GM21825 (cell line): Measurements from ENCODE around the gene CDC14A.

ENCODE experiments used
- ATAC-seq: cut with Tn5 transposase; IDR thresholded peaks from one replicate; pipeline ENCODE4 v1.9.1; 2021; ENCODE audit warnings: mild to moderate bottlenecking, moderate library complexity; ENCODE audit not compliant: unreplicated experiment

The CDC14A gene

DNA sequence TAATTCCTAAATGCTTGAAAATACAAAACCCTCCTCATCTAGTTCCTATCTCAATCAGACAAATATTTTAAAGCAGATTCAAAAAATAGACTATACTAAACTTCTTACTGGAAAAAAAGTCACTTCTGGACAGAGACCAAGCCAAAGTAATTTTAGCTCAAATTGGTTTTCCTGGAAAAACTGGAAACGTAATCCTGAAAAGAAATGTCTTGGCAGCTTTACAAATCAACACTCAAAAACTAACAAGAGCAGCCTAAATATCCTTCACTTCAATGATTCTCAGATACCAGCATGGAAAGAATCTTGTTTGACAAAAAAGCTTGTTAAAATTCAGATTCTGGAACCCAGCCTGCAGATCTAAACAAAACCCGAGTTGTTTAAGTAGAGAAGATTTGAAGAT is 176.6 kb downstream of the CDC14A start:
- no peak for ATAC-seq

- no peak for ATAC-seq
Observed at GRCh38 chr1:100530141-100530540, 177.8 kb downstream of the CDC14A start.

DNA sequence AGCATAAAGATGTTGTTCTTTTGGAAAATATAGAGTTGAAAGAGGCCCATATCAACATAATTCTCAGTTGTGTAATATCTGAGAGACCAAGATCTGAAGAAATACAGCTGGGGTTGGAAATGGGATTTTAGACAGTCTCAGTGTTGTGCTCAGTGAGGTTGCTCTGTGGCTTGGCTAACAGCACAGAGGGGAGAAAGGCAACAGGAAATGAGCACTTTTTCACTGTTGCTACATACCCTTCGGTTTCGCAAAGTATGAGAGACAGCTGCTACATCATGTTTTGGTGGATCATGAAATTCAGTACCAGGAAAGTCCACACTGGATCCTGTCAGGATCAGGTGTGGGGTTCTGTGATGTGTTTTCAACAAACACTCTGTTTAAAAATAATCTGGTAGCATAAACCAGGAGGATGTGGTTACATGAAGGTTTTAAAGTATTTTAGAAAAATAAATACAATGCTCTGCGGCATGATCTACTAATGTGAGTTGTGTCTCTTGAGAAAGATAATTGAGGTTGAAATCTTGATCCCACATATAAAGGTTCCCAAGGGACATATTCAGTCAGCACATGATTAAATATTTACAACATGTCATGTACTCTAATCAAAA is 178.7 kb downstream of the CDC14A start:
- peak; percentile 91 for ATAC-seq

GRCh38 chr1:100532645-100533044 is 180.3 kb downstream of the CDC14A start:
- no peak for ATAC-seq

DNA sequence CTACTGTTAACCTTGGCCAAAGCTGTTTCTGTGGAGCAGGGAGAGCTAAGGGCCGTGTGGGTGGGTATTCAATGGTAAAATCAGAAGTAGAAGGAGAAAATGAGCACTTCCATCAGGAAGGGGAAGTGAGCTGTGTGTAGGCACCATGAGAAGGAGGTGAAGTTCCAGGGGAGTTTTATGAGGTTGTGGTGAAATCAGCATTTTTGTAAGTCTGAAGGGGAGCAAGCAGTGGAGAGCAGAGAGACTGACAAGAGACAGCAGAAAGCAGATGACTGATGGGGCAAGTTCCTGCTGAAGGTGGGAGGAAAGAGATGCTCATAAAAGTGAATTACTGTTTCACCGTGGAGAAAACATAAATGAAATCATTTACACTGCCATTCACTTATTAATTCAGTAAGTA is 183.0 kb downstream of the CDC14A start:
- ATAC-seq: no peak

DNA sequence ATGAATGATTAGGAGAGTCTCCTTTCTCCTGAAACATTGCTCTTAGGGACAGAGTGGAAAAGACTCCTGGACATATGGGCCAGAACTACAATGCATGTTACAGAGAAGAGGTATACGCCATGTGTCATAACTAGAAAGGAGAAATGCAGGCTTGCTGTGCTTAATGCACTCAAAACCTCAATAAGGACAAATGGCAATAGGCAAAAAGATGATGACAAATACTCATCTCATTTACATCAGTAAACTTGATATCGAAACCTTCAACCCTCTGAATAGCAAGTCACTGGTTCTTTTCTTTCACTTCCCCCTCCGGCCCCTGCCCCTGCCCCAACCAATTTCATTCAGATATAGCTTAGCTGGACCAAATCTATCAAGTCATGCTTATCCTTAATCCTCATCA is 183.7 kb downstream of the CDC14A start:
- ATAC-seq: peak; percentile 84

DNA sequence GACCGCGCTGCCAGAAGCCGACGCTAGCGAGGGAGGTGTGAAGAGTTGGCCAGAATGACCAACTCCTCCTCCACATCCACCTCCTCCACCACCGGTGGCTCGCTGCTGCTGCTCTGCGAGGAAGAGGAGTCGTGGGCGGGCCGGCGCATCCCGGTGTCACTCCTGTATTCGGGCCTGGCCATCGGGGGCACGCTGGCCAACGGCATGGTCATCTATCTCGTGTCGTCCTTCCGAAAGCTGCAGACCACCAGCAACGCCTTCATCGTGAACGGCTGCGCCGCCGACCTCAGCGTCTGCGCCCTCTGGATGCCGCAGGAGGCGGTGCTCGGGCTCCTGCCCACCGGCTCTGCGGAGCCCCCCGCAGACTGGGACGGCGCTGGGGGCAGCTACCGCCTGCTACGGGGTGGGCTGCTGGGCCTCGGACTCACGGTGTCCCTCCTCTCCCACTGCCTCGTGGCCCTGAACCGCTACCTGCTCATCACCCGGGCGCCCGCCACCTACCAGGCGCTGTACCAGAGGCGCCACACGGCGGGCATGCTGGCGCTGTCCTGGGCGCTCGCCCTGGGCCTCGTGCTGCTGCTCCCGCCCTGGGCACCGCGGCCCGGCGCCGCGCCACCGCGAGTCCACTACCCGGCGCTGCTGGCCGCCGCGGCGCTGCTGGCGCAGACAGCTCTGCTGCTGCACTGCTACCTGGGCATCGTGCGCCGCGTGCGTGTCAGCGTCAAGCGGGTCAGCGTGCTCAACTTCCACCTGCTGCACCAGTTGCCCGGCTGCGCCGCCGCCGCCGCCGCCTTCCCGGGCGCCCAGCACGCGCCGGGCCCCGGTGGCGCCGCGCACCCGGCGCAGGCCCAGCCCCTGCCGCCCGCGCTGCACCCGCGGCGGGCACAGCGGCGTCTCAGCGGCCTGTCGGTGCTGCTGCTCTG is 186.9 kb downstream of the CDC14A start:
- ATAC-seq: no peak

DNA sequence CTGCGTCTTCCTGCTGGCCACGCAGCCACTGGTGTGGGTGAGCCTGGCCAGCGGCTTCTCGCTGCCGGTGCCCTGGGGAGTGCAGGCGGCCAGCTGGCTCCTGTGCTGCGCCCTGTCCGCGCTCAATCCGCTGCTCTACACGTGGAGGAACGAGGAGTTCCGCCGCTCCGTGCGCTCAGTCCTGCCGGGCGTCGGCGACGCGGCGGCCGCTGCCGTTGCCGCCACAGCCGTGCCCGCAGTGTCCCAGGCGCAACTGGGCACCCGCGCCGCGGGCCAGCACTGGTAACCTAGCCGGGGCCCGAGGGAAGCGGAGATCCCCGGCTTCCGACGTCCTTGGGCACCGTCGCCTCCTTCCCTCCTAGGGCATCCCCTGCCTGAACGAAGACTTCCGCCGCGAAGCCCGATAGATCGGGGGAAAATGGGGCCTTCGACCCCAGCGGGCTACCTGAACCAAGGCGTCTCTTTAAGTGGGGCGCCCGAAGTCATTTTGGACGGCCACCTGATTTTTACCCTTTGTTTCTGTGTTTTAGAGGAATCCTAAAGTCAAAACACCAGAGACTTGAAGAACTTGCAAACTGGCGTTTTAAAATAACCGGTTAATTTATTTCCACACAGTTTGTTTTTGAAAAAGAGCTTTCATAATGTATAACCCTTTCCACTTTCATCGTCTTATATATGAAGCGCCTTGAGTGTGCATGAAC is 187.7 kb downstream of the CDC14A start:
- no peak for ATAC-seq

DNA sequence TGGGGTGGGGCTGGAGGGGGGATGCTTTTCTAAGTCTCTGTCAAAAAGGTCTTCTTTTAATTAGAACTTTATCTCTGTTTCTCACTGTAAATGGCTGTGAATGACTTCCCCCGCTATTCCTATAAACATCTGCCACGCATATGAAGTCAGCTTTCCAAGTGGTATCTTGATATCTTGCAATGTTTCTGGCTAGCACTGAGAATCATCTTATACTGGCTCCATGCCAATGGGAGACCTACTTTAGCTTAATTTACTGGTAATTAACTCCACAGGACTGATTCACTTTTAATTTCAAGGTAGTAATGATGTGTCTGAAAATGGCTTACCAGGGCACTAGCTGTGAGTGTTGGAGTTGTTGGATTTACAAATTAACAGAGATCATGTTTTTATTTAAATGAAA is 190.0 kb downstream of the CDC14A start:
- no peak for ATAC-seq

- ATAC-seq: no peak
Observed at GRCh38 chr1:100543640-100544039, 191.3 kb downstream of the CDC14A start.

DNA sequence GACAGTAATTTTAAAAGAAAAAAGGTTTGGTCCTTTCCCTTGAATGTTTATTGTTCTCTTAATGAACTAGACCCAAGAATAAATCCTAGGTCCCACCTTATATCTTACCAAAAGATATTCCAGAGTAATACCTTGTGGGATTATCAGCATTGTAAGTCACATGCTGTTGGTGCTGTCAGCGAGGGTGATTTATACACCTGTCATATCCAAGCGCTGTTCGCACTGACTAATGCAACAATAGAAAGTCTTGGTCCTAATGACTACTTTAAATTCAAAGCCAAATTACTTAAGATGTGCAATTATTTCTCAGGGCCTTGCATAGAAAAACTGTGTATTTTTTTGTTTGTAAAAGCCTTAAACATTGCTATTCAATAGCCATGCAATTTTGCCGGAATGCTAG is 192.5 kb downstream of the CDC14A start:
- ATAC-seq: no peak

GRCh38 chr1:100545855-100546254 is 193.5 kb downstream of the CDC14A start:
- no peak for ATAC-seq

- ATAC-seq: no peak
Observed at GRCh38 chr1:100552031-100552430, 199.7 kb downstream of the CDC14A start.

DNA sequence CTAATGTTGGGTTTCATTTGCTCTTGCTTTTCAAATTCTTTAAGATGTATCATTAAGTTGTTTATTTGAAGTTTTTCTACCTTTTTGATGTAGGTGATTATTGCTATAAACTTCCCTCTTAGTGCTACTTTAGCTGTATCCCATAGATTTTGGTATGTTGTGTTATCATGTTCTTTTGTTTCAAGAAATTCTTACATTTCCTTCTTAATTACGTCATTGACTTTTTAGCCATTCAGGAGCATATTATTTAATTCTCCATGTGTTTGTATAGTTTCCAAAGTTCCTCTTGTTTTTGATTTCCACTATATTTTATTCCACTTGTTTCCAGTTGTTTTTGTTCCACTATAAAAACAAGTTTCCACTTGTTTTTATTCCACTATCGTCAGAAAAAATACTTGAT is 200.6 kb downstream of the CDC14A start:
- no peak for ATAC-seq

DNA sequence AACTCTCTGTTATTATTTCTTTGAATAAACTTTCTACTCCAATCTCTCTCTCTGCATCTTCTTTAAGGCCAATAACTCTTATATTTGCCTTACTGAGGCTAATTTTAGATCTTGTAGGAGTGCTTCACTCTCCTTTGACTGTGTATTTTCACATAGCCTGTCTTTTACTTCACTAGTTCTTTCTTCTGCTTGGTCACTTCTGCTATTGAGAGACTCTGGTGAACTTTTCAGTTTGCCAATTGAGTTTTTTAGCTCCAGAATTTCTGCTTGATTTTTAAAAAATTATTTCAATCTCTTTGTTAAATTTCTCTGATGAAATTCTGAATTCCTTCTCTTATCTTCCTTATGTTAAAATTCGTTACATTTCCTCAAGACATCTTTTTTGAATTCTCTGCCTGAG is 203.9 kb downstream of the CDC14A start:
- no peak for ATAC-seq

GRCh38 chr1:100556925-100557605 is 204.8 kb downstream of the CDC14A start:
- no peak for ATAC-seq

DNA sequence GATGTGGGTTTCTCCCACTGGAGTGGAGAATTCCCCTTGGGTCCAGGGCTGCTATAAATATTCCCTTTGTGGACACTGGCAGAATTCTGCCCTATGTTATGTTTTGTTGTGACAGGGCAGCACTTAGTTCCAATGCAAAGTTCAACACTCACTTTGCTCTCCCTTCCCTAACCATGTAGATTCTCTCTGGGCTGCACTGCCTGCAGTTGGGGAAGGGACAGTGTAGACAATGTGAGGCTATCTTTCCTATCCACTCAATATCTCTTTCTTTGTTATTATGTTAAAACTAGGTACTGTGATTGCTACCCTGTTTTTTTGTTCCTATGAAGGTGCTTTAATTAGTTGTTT is 205.3 kb downstream of the CDC14A start:
- no peak for ATAC-seq

DNA sequence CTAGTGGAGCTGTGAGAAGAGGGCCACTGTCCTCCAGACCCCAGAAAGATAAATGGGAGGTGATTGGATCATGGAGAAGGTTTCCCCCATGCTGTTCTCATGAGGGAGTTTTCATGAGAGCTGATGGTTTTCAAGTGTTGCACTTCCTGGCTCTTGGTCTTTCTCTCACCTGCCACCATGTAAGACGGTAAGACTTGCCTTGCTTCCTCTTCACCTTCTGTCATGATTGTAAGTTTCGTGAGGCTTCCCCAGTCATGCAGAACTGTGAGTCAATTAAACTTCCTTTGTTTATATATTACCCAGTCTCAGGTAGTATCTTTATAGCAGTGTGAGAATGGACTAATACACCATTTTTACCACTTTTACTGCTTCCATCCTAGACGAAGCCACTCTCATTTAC is 213.2 kb downstream of the CDC14A start:
- ATAC-seq: no peak

GRCh38 chr1:100565937-100566699 is 213.8 kb downstream of the CDC14A start:
- no peak for ATAC-seq

DNA sequence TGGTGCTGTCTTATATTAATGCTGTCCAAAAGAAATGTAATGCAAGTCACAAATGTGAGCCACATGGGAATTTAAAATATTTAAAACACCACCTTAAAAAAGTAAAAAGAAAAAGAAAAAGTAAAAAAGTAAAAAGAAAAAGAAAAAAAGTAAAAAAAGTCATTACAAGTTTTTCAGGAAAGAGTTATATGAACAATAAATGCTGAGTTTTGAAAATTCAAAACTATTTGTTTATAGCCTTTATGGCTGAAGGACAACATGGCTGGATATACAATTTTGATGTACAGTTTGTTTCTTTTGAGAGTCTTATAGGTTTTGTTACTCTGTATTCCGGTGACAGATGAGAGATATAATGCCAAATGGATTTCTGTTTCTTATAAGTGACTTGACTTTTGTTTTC is 214.8 kb downstream of the CDC14A start:
- ATAC-seq: no peak
